GM10266 (cell line): Measurements from ENCODE around the gene MYL12A.

Experiments used
- DNase-seq: peaks from one replicate; pipeline ENCODE4 v3.0.0; 2012; ENCODE audit errors: extremely low spot score
- CTCF ChIP-seq: IDR thresholded peaks from 2 replicates; pipeline ENCODE4 v1.5.1; 2012; ENCODE audit warnings: mild to moderate bottlenecking, low read depth; ENCODE audit not compliant: control insufficient read depth, insufficient read depth; ENCODE audit errors: missing control alignments

MYL12A gene

GRCh38 chr18:3294435-3295080 lies 47.0 kb downstream of the MYL12A start:
- no peak for DNase-seq
- no peak for TF ChIP-seq CTCF

GRCh38 chr18:3297025-3297984 lies 49.7 kb downstream of the MYL12A start:
- DNase-seq, result peak; percentile 71

DNA sequence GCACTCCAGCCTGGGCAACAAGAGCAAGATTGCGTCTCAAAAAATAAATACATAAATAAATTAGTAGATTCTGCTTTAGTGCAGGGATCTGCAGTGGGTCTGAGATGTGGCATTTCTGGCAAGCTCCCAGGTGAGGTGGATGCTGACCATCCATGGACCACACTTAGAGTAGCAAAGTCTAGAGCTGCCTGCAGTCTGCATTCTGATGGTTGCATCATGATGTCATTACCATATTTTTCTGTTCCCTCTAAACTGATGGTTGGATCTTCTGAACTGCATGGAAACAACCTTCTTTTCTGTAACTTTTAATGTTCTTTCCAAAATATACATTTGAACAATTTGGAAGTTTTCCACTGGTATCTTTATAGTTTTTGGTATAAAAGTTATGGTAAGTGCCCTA lies 57.2 kb downstream of the MYL12A start:
- TF ChIP-seq CTCF, result no peak
- DNase-seq, result no peak

More at GRCh38 chr18:3297025-3297984, 49.7 kb downstream of the MYL12A start:
- peak; percentile 98 for TF ChIP-seq CTCF

DNA sequence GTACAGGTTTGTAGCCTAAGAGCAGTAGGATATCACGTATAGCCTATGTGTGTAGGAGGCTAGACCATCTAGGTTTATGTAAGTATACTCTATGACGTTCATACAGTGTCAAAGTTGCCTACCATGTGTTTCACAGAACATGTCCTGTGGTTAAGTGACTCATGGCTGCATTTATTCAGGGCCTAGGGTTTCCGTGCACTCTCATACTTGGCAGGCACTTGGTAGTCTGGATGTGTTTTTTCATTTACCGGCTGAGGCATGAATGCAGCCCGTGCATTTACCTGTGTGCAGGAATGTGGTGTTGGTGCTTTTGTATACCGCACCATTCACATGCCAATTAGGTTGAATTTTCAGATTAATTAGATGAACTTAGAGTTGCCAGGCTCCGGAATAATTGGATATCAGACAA lies 57.8 kb downstream of the MYL12A start:
- no peak for DNase-seq
- no peak for TF ChIP-seq CTCF
